IMR-90 (cell line): ENCODE measurements around the gene FALEC. TPM values are rescaled to one million over a fixed set of nuclear protein-coding genes. Genes with fewer than 3 reads are reported as not detected.

Experiments
- ATAC-seq: fragments of 200-7000 bp; cut with Tn5 transposase; 2 replicates; pipeline ENCODE4 v1.9.1; 2020; ENCODE audit warnings: low read depth, mild to moderate bottlenecking, moderate library complexity
- BruUV-seq: library from RNA; stranded (reverse); fragments of 400-500 nt; replicated peaks from 2 replicates; lab custom pipeline; 2021; lab: Mats Ljungman, UMichigan
- CTCF ChIA-PET: fragments of 300-600 bp; formaldehyde crosslinking; extraction: SDS; loops from one replicate; lab custom pipeline; 2021; ENCODE audit warnings: antibody characterized with exemption; lab: Yijun Ruan, JAX
- POLR2A ChIA-PET: fragments of 300-600 bp; sonication (Branson Sonifier 250); formaldehyde crosslinking; loops from one replicate; lab custom pipeline; 2022; ENCODE audit warnings: antibody characterized with exemption; ENCODE audit not compliant: unreplicated experiment; lab: Charles Lee
- DNase-seq: peaks from one replicate; pipeline ENCODE4 v3.0.0; 2013
- H2AFZ ChIP-seq: replicated peaks from 2 replicates; pipeline ENCODE3; 2013; ENCODE audit warnings: low read length, mild to moderate bottlenecking; ENCODE audit not compliant: poor library complexity
- H2AK5ac ChIP-seq: 2 replicates; pipeline ENCODE4 v1.6.1; 2013; ENCODE audit warnings: low read depth, low read length, inconsistent platforms
- H2AK9ac ChIP-seq: replicated peaks from 2 replicates; pipeline ENCODE3; 2013; ENCODE audit warnings: mild to moderate bottlenecking, low read depth, low read length, moderate library complexity; ENCODE audit not compliant: poor library complexity
- H2BK120ac ChIP-seq: 2 replicates; pipeline ENCODE4 v1.6.1; 2013; ENCODE audit warnings: low read depth, low read length, inconsistent platforms
- H2BK15ac ChIP-seq: 3 replicates; pipeline ENCODE4 v1.6.1; 2013; ENCODE audit warnings: low read depth, low read length, inconsistent platforms
- H2BK20ac ChIP-seq: 2 replicates; pipeline ENCODE4 v1.6.1; 2013; ENCODE audit warnings: low read depth, mild to moderate bottlenecking, inconsistent platforms, low read length, moderate library complexity
- H2BK5ac ChIP-seq: 2 replicates; pipeline ENCODE4 v1.6.1; 2013; ENCODE audit warnings: mild to moderate bottlenecking, low read depth, low read length, inconsistent platforms; ENCODE audit not compliant: poor library complexity, severe bottlenecking
- H3K14ac ChIP-seq: replicated peaks from 2 replicates; pipeline ENCODE4 v1.6.1; 2013; ENCODE audit warnings: low read depth, low read length, inconsistent platforms
- H3K18ac ChIP-seq: 2 replicates; pipeline ENCODE4 v1.6.1; 2013; ENCODE audit warnings: low read depth, low read length, control low read depth
- H3K23ac ChIP-seq: 2 replicates; pipeline ENCODE4 v1.6.1; 2013; ENCODE audit warnings: low read depth, low read length, inconsistent platforms
- H3K27ac ChIP-seq: 2 replicates; pipeline ENCODE4 v1.5.1; 2013; ENCODE audit warnings: mild to moderate bottlenecking, control low read depth, low read length; ENCODE audit not compliant: insufficient read depth
- H3K27me3 ChIP-seq: 2 replicates; pipeline ENCODE4 v1.6.1; 2013; ENCODE audit warnings: low read length; ENCODE audit not compliant: control insufficient read depth, insufficient read depth
- H3K36me3 ChIP-seq: 2 replicates; pipeline ENCODE4 v1.6.1; 2013; ENCODE audit warnings: low read length, mixed read lengths; ENCODE audit not compliant: control insufficient read depth, insufficient read depth
- H3K4ac ChIP-seq: 2 replicates; pipeline ENCODE4 v1.6.1; 2013; ENCODE audit warnings: low read depth, low read length, inconsistent platforms
- H3K4me1 ChIP-seq: 2 replicates; pipeline ENCODE4 v1.6.1; 2013; ENCODE audit warnings: low read length, mixed read lengths; ENCODE audit not compliant: control insufficient read depth, insufficient read depth
- H3K4me2 ChIP-seq: 2 replicates; pipeline ENCODE4 v1.6.1; 2013; ENCODE audit warnings: low read depth, mild to moderate bottlenecking, control low read depth, low read length, moderate library complexity
- H3K4me3 ChIP-seq: 2 replicates; pipeline ENCODE4 v1.5.1; 2013; ENCODE audit warnings: low read depth, mild to moderate bottlenecking, control low read depth, low read length, moderate library complexity; ENCODE audit not compliant: insufficient read depth
- H3K56ac ChIP-seq: 2 replicates; pipeline ENCODE4 v1.6.1; 2013; ENCODE audit warnings: low read length, inconsistent platforms; ENCODE audit not compliant: insufficient read depth; ENCODE audit errors: extremely low read depth
- H3K79me1 ChIP-seq, 2 experiments: 2 replicates each; pipeline ENCODE4 v1.6.1; 2013; ENCODE audit warnings: low read length in 2 of 2, inconsistent platforms in 1 of 2, low read depth in 1 of 2
- H3K9ac ChIP-seq: 2 replicates; pipeline ENCODE4 v1.6.1; 2013; ENCODE audit warnings: low read depth, low read length, control low read depth
- H3K9me1 ChIP-seq: 2 replicates; pipeline ENCODE4 v1.6.1; 2013; ENCODE audit warnings: low read length, inconsistent platforms; ENCODE audit not compliant: insufficient read depth
- H3K9me3 ChIP-seq: 2 replicates; pipeline ENCODE4 v1.6.1; 2013; ENCODE audit warnings: low read length; ENCODE audit not compliant: control insufficient read depth, insufficient read depth
- H4K20me1 ChIP-seq: 2 replicates; pipeline ENCODE4 v1.6.1; 2013; ENCODE audit warnings: low read length, inconsistent platforms; ENCODE audit not compliant: insufficient read depth
- H4K5ac ChIP-seq: 2 replicates; pipeline ENCODE4 v1.6.1; 2013; ENCODE audit warnings: mild to moderate bottlenecking, low read depth, low read length, control low read depth
- H4K8ac ChIP-seq, 2 experiments: 2 replicates each; pipeline ENCODE4 v1.6.1; 2013; ENCODE audit warnings: low read depth in 2 of 2, low read length in 2 of 2, control low read depth in 1 of 2, inconsistent platforms in 1 of 2
- H4K91ac ChIP-seq: 2 replicates; pipeline ENCODE4 v1.6.1; 2013; ENCODE audit warnings: low read depth, low read length, inconsistent platforms; ENCODE audit not compliant: insufficient read depth
- BHLHE40 ChIP-seq: fragments of 150-350 bp; IDR thresholded peaks from 2 replicates; pipeline ENCODE4 v1.6.1; 2016; ENCODE audit warnings: mild to moderate bottlenecking, low read depth, low read length
- CEBPB ChIP-seq: IDR thresholded peaks from 2 replicates; pipeline ENCODE4 v1.6.1; 2012; ENCODE audit warnings: low read depth, low read length, improper control_type of control experiment
- CHD1 ChIP-seq: IDR thresholded peaks from 2 replicates; pipeline ENCODE4 v1.6.1; 2012; ENCODE audit warnings: low read depth, low read length, improper control_type of control experiment
- CTCF ChIP-seq: conservative IDR thresholded peaks from 2 replicates; pipeline ENCODE4 v1.5.1; 2012; ENCODE audit warnings: mild to moderate bottlenecking, low read depth, low read length, improper control_type of control experiment
- ELK1 ChIP-seq: fragments of 150-350 bp; IDR thresholded peaks from 2 replicates; pipeline ENCODE4 v1.6.1; 2016; ENCODE audit warnings: low read depth, mild to moderate bottlenecking, low read length, moderate library complexity, borderline replicate concordance
- FOS ChIP-seq: fragments of 150-350 bp; IDR thresholded peaks from 2 replicates; pipeline ENCODE4 v1.6.1; 2016; ENCODE audit warnings: low read depth, low read length
- MAFK ChIP-seq: IDR thresholded peaks from 2 replicates; pipeline ENCODE4 v1.6.1; 2012; ENCODE audit warnings: low read depth, low read length, improper control_type of control experiment
- MAZ ChIP-seq: IDR thresholded peaks from 2 replicates; pipeline ENCODE4 v1.6.1; 2012; ENCODE audit warnings: low read depth, mild to moderate bottlenecking, low read length, improper control_type of control experiment, moderate library complexity, borderline replicate concordance
- MXI1 ChIP-seq: IDR thresholded peaks from 2 replicates; pipeline ENCODE4 v1.6.1; 2012; ENCODE audit warnings: low read depth, mild to moderate bottlenecking, low read length, moderate library complexity, borderline replicate concordance
- NFE2L2 ChIP-seq: fragments of 150-350 bp; IDR thresholded peaks from 2 replicates; pipeline ENCODE4 v1.6.1; 2016; ENCODE audit warnings: low read depth, mild to moderate bottlenecking, low read length
- POLR2A ChIP-seq: IDR thresholded peaks from 2 replicates; pipeline ENCODE4 v1.6.1; 2012; ENCODE audit warnings: mild to moderate bottlenecking, low read depth, low read length
- RAD21 ChIP-seq: IDR thresholded peaks from 2 replicates; pipeline ENCODE4 v1.6.1; 2012; ENCODE audit warnings: low read length, improper control_type of control experiment
- RCOR1 ChIP-seq: IDR thresholded peaks from 2 replicates; pipeline ENCODE4 v1.6.1; 2012; ENCODE audit warnings: mild to moderate bottlenecking, low read length, improper control_type of control experiment; ENCODE audit not compliant: insufficient replicate concordance
- RFX5 ChIP-seq: IDR thresholded peaks from 2 replicates; pipeline ENCODE4 v1.8.0; 2012; ENCODE audit warnings: low read depth, mild to moderate bottlenecking, low read length, moderate library complexity
- SMC3 ChIP-seq: fragments of 150-350 bp; IDR thresholded peaks from 2 replicates; pipeline ENCODE4 v1.6.1; 2016; ENCODE audit warnings: low read depth, mild to moderate bottlenecking, antibody characterized with exemption, low read length, moderate library complexity
- USF2 ChIP-seq: fragments of 150-350 bp; IDR thresholded peaks from 2 replicates; pipeline ENCODE4 v1.6.1; 2017; ENCODE audit warnings: mild to moderate bottlenecking, antibody characterized with exemption, low read length, low read depth
- WGBS, 2 experiments: methylation state at CpG; one replicate each; pipeline versions ENCODE4 v1.1.5 to v1.1.7; 2013; ENCODE audit warnings: missing lambda C conversion rate in 2 of 2; ENCODE audit not compliant: insufficient read length in 1 of 2; ENCODE audit errors: extremely low coverage in 2 of 2; 5-methylcytosine and 5-hydroxymethylcytosine counted together
- dilution Hi-C: fragments of 300-500 bp; cut with HindIII; formaldehyde crosslinking; loops from one replicate; pipeline ENCODE4 v1.14.3; 2018; ENCODE audit warnings: low sequenced_read_pairs; ENCODE audit not compliant: unreplicated experiment
- in situ Hi-C: fragments of 300-500 bp; cut with MboI; formaldehyde crosslinking; loops from 3 replicates; pipeline ENCODE4 v1.14.3; 2019; ENCODE audit warnings: low sequenced_read_pairs, inconsistent platforms, mixed read lengths
- intact Hi-C: fragments of 100-400 bp; cut with micrococcal nuclease; formaldehyde crosslinking; loops from 2 replicates; pipeline ENCODE4 v1.10.0; 2022
- polyA plus RNA-seq, 3 experiments: library from polyadenylated mRNA; depleted of rRNA; stranded (reverse); fragments of >200 nt; gene quantifications; 2 replicates each; pipeline ENCODE4 v1.2.3, GENCODE V29; 2012; ENCODE audit warnings: low replicate concordance in 1 of 3
- total RNA-seq: library from RNA; depleted of rRNA; stranded (reverse); fragments of >200 nt; gene quantifications from 2 replicates; pipeline ENCODE4 v1.2.3, GENCODE V29; 2012

The FALEC gene
- total and polyA plus RNA-seq, 2 of the 4 experiments (the other 2 are of a cell fraction), result not detected

GRCh38 chr1:150511551-150511950 is 4.0 kb upstream of the FALEC start:
- Histone ChIP-seq H3K56ac (no peak overlapping the region), H3K27ac (no peak overlapping the region), H3K23ac (no peak overlapping the region), H3K4me2 (no peak overlapping the region), H3K27me3 (no peaks in the 10 kb centered on the region), H3K9me1 (peaks cover 33% of the 10 kb centered on the region), H2BK15ac (no peak overlapping the region), H4K8ac (no peak overlapping the region), H3K79me1 (peaks cover 26 to 71% of the 10 kb centered on the region in 2 experiments), H4K91ac (no peak overlapping the region; the same call in 1 of the 2 replicates), H3K4me3 (no peak overlapping the region), H3K18ac (no peak overlapping the region), H4K20me1 (no peaks in the 10 kb centered on the region), H3K9me3 (no peaks in the 10 kb centered on the region), H2AK5ac (no peak overlapping the region), H2AFZ (peak overlapping the region; percentile 16), H3K9ac (no peak overlapping the region), H2BK120ac (no peak overlapping the region), H2BK20ac (no peak overlapping the region), H4K5ac (no peak overlapping the region), H2BK5ac (no peak overlapping the region), H3K14ac (no peak overlapping the region), H3K4me1 (peaks cover 22% of the 10 kb centered on the region), H2AK9ac (peak overlapping the region; percentile 31), H3K36me3 (peaks cover 31% of the 10 kb centered on the region), H3K4ac (no peak overlapping the region; the same call in 1 of the 2 replicates)
- dilution Hi-C loops, result no loop called here
- no peak for DNase-seq
- intact Hi-C loops, result no loop called here
- in situ Hi-C loops, result no loop called here
- CTCF ChIA-PET, result no interaction called here
- no peak for TF ChIP-seq CTCF
- TF ChIP-seq SMC3, result no peak
- TF ChIP-seq ELK1, result no peak
- TF ChIP-seq BHLHE40, result no peak
- TF ChIP-seq CHD1, result no peak
- TF ChIP-seq FOS, result no peak
- TF ChIP-seq MXI1, result no peak
- TF ChIP-seq RCOR1, result no peak
- TF ChIP-seq NFE2L2, result no peak
- TF ChIP-seq RFX5, result no peak
- TF ChIP-seq RAD21, result no peak
- no peak for TF ChIP-seq USF2
- TF ChIP-seq MAZ, result no peak
- TF ChIP-seq POLR2A, result no peak
- no peak for TF ChIP-seq CEBPB
- TF ChIP-seq MAFK, result no peak
- ATAC-seq, result no peak
- POLR2A ChIA-PET, result no interaction called here
- BruUV-seq, result no TSS peak
- whole genome bisulfite sequencing, 2 experiments, result 92% methylated on average over 5 of the region's 12 CpGs; no CpG with 5 or more reads in 1 of the 2 experiments
